Adrenal gland (tissue), 5 donors: Measurements from ENCODE around the gene FBXL19.

ENCODE experiments used
- CTCF ChIP-seq, 6 experiments: fragments of 450-650 bp in 4 of 6; fragments of 200-600 bp in 2 of 6; sonication (generic) in 1 of 6; IDR thresholded peaks; 1 replicate in 5 of 6; 2 replicates in 1 of 6; pipeline versions ENCODE4 v1.5.1 to v1.8.0; 2016 to 2021; ENCODE audit warnings: antibody characterized with exemption in 6 of 6, mild to moderate bottlenecking in 2 of 6, moderate library complexity in 1 of 6
- POLR2A ChIP-seq, 2 donors: fragments of 450-650 bp; IDR thresholded peaks; one replicate each; pipeline ENCODE4 v1.6.1; 2017; ENCODE audit warnings: antibody characterized with exemption in 2 of 2, mild to moderate bottlenecking in 2 of 2, moderate library complexity in 1 of 2
- donor health status: DM: no; HTN: no; CAD: no.

- no peak for TF ChIP-seq CTCF (IDR thresholded peaks at IDR 0.05)
- TF ChIP-seq POLR2A (IDR thresholded peaks at IDR 0.05), result no peak
These were observed 51.0 kb downstream of the FBXL19 start for GRCh38 chr16:30974348-30974747.
